Keratinocyte (primary cell): Measurements from ENCODE around the gene HMGXB3. TPM values are rescaled to one million over a fixed set of nuclear protein-coding genes. Genes with fewer than 3 reads are reported as not detected.

ENCODE experiments used
- DNase-seq: peaks from one replicate; pipeline ENCODE4 v3.0.0-alpha.2; 2011; ENCODE audit warnings: low read depth, missing footprints, low spot score
- FAIRE-seq: peaks from 2 replicates; lab custom pipeline; 2011; peaks lifted over from hg19 to GRCh38; lab: Jason Lieb, UNC
- H2AFZ ChIP-seq: 2 replicates; pipeline ENCODE4 v1.6.0; 2012; ENCODE audit warnings: low read length, control low read depth, inconsistent platforms; ENCODE audit not compliant: control insufficient read depth
- H3K27ac ChIP-seq: 2 replicates; pipeline ENCODE4 v1.5.1; 2011; ENCODE audit warnings: low read length; ENCODE audit not compliant: control insufficient read depth, insufficient read depth
- H3K27me3 ChIP-seq: 3 replicates; pipeline ENCODE4 v1.6.0; 2011; ENCODE audit warnings: low read length; ENCODE audit not compliant: control insufficient read depth, insufficient read depth; ENCODE audit errors: extremely low read depth
- H3K36me3 ChIP-seq, 2 experiments: 2 replicates in 1 of 2; 3 replicates in 1 of 2; pipeline ENCODE4 v1.5.1; 2011; ENCODE audit warnings: low read length in 2 of 2, mild to moderate bottlenecking in 1 of 2; ENCODE audit not compliant: control insufficient read depth in 2 of 2, insufficient read depth in 2 of 2; ENCODE audit errors: extremely low read depth in 1 of 2
- H3K4me1 ChIP-seq: 3 replicates; pipeline ENCODE4 v1.5.1; 2011; ENCODE audit warnings: low read length; ENCODE audit not compliant: control insufficient read depth, insufficient read depth; ENCODE audit errors: extremely low read depth
- H3K4me2 ChIP-seq: 3 replicates; pipeline ENCODE4 v1.6.0; 2011; ENCODE audit warnings: low read depth, low read length; ENCODE audit not compliant: control insufficient read depth, insufficient read depth; ENCODE audit errors: extremely low read depth
- H3K4me3 ChIP-seq, 3 experiments: fragments of 200-600 bp in 1 of 3; sonication (generic) in 1 of 3; 2 replicates in 2 of 3; 3 replicates in 1 of 3; pipeline ENCODE4 v1.5.1; 2011 to 2016; ENCODE audit warnings: low read length in 3 of 3, mild to moderate bottlenecking in 3 of 3, control low read depth in 2 of 3, inconsistent platforms in 1 of 3, low read depth in 1 of 3, mixed read lengths in 1 of 3, mixed run types in 1 of 3, moderate library complexity in 1 of 3; ENCODE audit not compliant: control insufficient read depth in 2 of 3, insufficient read depth in 2 of 3; ENCODE audit errors: extremely low read depth in 1 of 3
- H3K79me2 ChIP-seq: 2 replicates; pipeline ENCODE4 v1.6.0; 2012; ENCODE audit warnings: low read length; ENCODE audit not compliant: control insufficient read depth, insufficient read depth
- H3K9ac ChIP-seq: 3 replicates; pipeline ENCODE4 v1.6.0; 2011; ENCODE audit warnings: low read length; ENCODE audit not compliant: control insufficient read depth, insufficient read depth; ENCODE audit errors: extremely low read depth
- H3K9me1 ChIP-seq: 3 replicates; pipeline ENCODE4 v1.6.0; 2011; ENCODE audit warnings: low read length; ENCODE audit not compliant: control insufficient read depth, insufficient read depth; ENCODE audit errors: extremely low read depth
- H3K9me3 ChIP-seq: 2 replicates; pipeline ENCODE4 v1.5.1; 2012; ENCODE audit warnings: low read depth, low read length; ENCODE audit not compliant: control insufficient read depth
- H4K20me1 ChIP-seq: 3 replicates; pipeline ENCODE4 v1.6.0; 2011; ENCODE audit warnings: low read length; ENCODE audit not compliant: control insufficient read depth, insufficient read depth; ENCODE audit errors: extremely low read depth
- EZH2 ChIP-seq: IDR thresholded peaks from one replicate; pipeline ENCODE4 v1.6.1; 2012; ENCODE audit warnings: inconsistent platforms, mild to moderate bottlenecking, low read length, moderate library complexity
- dilution Hi-C: fragments of 300-500 bp; cut with MboI; formaldehyde crosslinking; loops from one replicate; pipeline ENCODE4 v1.7.0; 2020; ENCODE audit warnings: low sequenced_read_pairs; ENCODE audit not compliant: extremely low pct_ligation_motif_present
- polyA plus RNA-seq, 5 experiments: library from polyadenylated mRNA; depleted of rRNA in 3 of 5; stranded (reverse) in 3 of 5; stranded (forward) in 1 of 5; unstranded in 1 of 5; fragments of >200 nt; gene quantifications; 1 replicate in 1 of 5; 2 replicates in 3 of 5; 3 replicates in 1 of 5; pipeline versions ENCODE4 v1.2.1 to v1.2.3, GENCODE V29; 2011 to 2012; ENCODE audit warnings: missing spikeins in 2 of 5, low read depth in 1 of 5, low replicate concordance in 1 of 5
- TF ChIP-seq, protein P1 (sequence below), 3 experiments: IDR thresholded peaks in 1 of 3; conservative IDR thresholded peaks in 1 of 3; optimal IDR thresholded peaks in 1 of 3; 2 replicates in 2 of 3; 3 replicates in 1 of 3; pipeline versions ENCODE3 to v1.5.1; 2011; ENCODE audit warnings: low read length in 3 of 3, mild to moderate bottlenecking in 3 of 3, moderate library complexity in 2 of 3, control low read depth in 1 of 3, inconsistent platforms in 1 of 3; ENCODE audit not compliant: insufficient read depth in 2 of 3; ENCODE audit errors: extremely low read depth in 1 of 3

HMGXB3 gene
- polyA plus RNA-seq, 1 donor (not counting 4 experiments of a cell fraction or from before 2014, with no cell fraction given): 39.4 TPM

DNA sequence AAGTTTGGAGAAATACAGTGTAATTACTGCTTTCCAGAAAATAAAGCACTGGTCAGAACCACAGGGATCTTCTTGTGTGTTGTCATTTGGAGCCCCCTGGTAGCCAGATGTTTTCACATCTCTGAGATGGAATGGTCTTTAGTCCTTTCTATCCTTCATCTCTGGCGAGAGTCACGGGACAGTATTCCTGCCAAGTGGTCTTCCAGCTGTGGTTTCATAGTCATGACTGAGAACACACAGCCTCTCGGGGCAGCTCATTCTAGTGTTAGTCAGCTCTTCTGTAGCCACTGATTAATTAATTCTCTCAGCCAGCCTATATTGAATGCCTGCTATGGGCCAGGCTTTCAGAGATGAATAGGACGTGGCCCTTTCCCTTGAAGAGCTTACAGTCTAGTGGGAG is 34.1 kb downstream of the HMGXB3 start:
- no peak for FAIRE-seq
- Histone ChIP-seq H3K27me3 (no peaks in the 10 kb centered on the region), H3K9me3 (no peaks in the 10 kb centered on the region), H3K4me2 (no peak overlapping the region), H3K4me3 (no peak overlapping the region), H3K4me1 (peaks cover 18% of the 10 kb centered on the region), H3K9me1 (no peaks in the 10 kb centered on the region), H3K79me2 (peaks cover 10% of the 10 kb centered on the region), H4K20me1 (peaks cover 3% of the 10 kb centered on the region), H3K9ac (no peak overlapping the region), H3K36me3 (peaks cover 42 to 44% of the 10 kb centered on the region in 2 experiments), H2AFZ (no peak overlapping the region), H3K27ac (no peak overlapping the region)
- DNase-seq: no peak
- TF ChIP-seq, protein P1, sequence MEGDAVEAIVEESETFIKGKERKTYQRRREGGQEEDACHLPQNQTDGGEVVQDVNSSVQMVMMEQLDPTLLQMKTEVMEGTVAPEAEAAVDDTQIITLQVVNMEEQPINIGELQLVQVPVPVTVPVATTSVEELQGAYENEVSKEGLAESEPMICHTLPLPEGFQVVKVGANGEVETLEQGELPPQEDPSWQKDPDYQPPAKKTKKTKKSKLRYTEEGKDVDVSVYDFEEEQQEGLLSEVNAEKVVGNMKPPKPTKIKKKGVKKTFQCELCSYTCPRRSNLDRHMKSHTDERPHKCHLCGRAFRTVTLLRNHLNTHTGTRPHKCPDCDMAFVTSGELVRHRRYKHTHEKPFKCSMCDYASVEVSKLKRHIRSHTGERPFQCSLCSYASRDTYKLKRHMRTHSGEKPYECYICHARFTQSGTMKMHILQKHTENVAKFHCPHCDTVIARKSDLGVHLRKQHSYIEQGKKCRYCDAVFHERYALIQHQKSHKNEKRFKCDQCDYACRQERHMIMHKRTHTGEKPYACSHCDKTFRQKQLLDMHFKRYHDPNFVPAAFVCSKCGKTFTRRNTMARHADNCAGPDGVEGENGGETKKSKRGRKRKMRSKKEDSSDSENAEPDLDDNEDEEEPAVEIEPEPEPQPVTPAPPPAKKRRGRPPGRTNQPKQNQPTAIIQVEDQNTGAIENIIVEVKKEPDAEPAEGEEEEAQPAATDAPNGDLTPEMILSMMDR (optimal IDR thresholded peaks at IDR 0.05 in 1 of 3, IDR thresholded peaks at IDR 0.05 in 1 of 3, conservative IDR thresholded peaks at IDR 0.05 in 1 of 3; ENCODE audit: extremely low read depth in 1 of 3, insufficient read depth in 2 of 3, low read length in 3 of 3): no peak
- TF ChIP-seq EZH2: no peak
- dilution Hi-C loops: loop anchor here (5.0 kb wide), 1 partner anchor 38 kb away; no protein-coding TSS in a partner anchor

DNA sequence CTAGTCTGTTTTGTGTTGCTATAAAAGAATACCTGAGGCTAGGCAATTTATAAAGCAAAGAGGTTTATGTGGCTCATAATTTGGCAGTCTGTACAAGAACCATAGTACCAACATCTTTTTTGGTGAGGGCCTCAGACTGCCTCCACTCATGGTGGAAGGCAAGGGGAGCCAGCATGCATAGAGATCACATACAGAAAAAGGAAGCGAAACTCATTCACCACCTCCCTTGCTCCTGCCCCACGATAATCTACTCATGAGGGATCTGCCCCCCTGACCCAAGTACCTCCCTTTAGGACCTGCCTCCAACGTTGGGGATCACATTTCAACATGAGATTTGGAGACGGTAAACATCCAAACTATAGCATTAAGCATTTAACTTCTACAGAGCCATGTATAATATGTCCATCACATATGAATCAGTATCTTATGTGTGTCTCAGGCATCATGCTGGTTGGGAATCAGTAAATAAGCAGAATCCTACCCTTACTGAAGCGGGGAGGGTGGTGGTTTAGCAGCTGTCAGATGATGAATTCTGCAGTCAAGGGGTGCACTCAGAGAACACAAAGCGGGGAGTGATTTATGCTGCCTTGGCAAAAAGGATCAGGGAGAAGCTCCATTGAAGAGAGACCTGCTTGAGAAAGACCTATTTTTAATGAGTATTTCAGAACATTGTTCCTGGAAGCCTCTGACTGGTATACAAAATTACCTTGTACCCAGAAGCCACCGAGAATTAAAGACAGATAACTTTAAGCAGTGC is 34.8 kb downstream of the HMGXB3 start:
- dilution Hi-C loops: no loop called here
- H3K9me1 ChIP-seq: no peaks in the 10 kb centered on the region
- peak overlapping the region; percentile 59 for H3K27ac ChIP-seq
- H3K4me1 ChIP-seq: peaks cover 18% of the 10 kb centered on the region
- H2AFZ ChIP-seq: no peak overlapping the region
- FAIRE-seq (no peak), DNase-seq (no peak)
- peaks cover 10% of the 10 kb centered on the region for H3K79me2 ChIP-seq
- no peak overlapping the region for H3K4me2 ChIP-seq
- H3K9ac ChIP-seq: no peak overlapping the region
- H3K27me3 ChIP-seq: no peaks in the 10 kb centered on the region
- H3K4me3 ChIP-seq: no peak overlapping the region
- peaks cover 3% of the 10 kb centered on the region for H4K20me1 ChIP-seq
- no peaks in the 10 kb centered on the region for H3K9me3 ChIP-seq
- TF ChIP-seq, protein P1 (optimal IDR thresholded peaks at IDR 0.05 in 1 of 3, IDR thresholded peaks at IDR 0.05 in 1 of 3, conservative IDR thresholded peaks at IDR 0.05 in 1 of 3; ENCODE audit: extremely low read depth in 1 of 3, insufficient read depth in 2 of 3, low read length in 3 of 3): no peak
- no peak for TF ChIP-seq EZH2
- H3K36me3 ChIP-seq: peaks cover 40 to 43% of the 10 kb centered on the region in 2 experiments
